Measurements from ENCODE around the gene RHOH. TPM values are rescaled to one million over a fixed set of nuclear protein-coding genes. Genes with fewer than 3 reads are reported as not detected.

Gene RHOH, protein sequence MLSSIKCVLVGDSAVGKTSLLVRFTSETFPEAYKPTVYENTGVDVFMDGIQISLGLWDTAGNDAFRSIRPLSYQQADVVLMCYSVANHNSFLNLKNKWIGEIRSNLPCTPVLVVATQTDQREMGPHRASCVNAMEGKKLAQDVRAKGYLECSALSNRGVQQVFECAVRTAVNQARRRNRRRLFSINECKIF
- total RNA-seq, result 0.17 TPM in 1 of 2 replicates, not detected in the other

GRCh38 chr4:40196724-40197281 lies at the start of gene RHOH:
Gene RHOH, plus strand, starts transcription at chr4:40197031. Its CDS starts 46,356 bp downstream, at chr4:40243387.

Other genes starting within 250 kb of the RHOH start
- 27.9 and 34.5 TPM in 2 replicates for gene PDS5A, start 219.1 kb upstream of the RHOH start, total RNA-seq
- gene N4BP2, start 140.2 kb upstream of the RHOH start, total RNA-seq, result 4.0 and 7.4 TPM in 2 replicates
- gene CHRNA9, start 138.3 kb downstream of the RHOH start, total RNA-seq, result not detected in 2 replicates